Transverse colon (tissue), 4 donors: Measurements from ENCODE around the gene TANGO2.

ENCODE experiments used
- POLR2A ChIP-seq: fragments of 450-650 bp; IDR thresholded peaks from one replicate; pipeline ENCODE4 v1.6.1; 2016; ENCODE audit warnings: antibody characterized with exemption, mild to moderate bottlenecking, moderate library complexity
- POLR2AphosphoS5 ChIP-seq, 3 donors: sonication (generic); formaldehyde crosslinking; IDR thresholded peaks; one replicate each; pipeline ENCODE4 v1.6.1; 2016; ENCODE audit warnings: antibody characterized with exemption in 3 of 3
- TF ChIP-seq, protein P1 (sequence below), 5 experiments: fragments of 200-600 bp in 3 of 5; fragments of 450-650 bp in 2 of 5; sonication (generic) in 3 of 5; IDR thresholded peaks; 1 replicate in 2 of 5; 2 replicates in 3 of 5; pipeline ENCODE4 v1.5.1; 2016 to 2017; ENCODE audit warnings: antibody characterized with exemption in 5 of 5, inconsistent platforms in 3 of 5, mild to moderate bottlenecking in 2 of 5, moderate library complexity in 1 of 5

DNA sequence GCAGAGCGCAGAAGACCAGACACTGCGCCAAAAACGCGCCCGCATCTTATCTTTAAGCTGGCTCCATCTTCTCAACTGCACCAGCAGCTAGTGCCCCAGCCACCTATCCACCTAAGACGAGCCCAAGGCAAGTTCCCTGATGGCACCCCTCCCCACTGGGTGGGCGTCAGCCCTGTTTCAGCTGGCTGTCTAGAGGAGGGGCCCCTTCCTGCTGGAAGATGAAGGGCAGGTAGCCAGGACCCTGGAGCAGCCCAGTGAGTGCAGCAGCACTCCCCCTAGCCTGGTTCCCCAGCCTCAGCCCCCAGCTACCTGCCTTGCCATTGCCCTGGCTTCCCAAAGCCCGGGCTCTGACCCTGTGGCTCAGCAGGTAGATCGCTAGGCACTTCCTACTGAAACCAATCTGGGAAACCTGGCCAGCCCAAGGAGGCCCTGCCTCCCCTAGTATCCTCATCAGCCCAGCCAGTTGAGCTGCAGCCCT, 32.5 kb upstream of the TANGO2 start:
- TF ChIP-seq POLR2A (no peak), POLR2AphosphoS5 (IDR thresholded peaks at IDR 0.05) (no peak)
- TF ChIP-seq, protein P1, sequence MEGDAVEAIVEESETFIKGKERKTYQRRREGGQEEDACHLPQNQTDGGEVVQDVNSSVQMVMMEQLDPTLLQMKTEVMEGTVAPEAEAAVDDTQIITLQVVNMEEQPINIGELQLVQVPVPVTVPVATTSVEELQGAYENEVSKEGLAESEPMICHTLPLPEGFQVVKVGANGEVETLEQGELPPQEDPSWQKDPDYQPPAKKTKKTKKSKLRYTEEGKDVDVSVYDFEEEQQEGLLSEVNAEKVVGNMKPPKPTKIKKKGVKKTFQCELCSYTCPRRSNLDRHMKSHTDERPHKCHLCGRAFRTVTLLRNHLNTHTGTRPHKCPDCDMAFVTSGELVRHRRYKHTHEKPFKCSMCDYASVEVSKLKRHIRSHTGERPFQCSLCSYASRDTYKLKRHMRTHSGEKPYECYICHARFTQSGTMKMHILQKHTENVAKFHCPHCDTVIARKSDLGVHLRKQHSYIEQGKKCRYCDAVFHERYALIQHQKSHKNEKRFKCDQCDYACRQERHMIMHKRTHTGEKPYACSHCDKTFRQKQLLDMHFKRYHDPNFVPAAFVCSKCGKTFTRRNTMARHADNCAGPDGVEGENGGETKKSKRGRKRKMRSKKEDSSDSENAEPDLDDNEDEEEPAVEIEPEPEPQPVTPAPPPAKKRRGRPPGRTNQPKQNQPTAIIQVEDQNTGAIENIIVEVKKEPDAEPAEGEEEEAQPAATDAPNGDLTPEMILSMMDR (IDR thresholded peaks at IDR 0.05) = no peak
